Measurements from ENCODE around the gene CCDC3.
A peak's percentile ranks its signal among the peaks of the same experiment; 100 is the strongest.

CCDC3 gene

DNA sequence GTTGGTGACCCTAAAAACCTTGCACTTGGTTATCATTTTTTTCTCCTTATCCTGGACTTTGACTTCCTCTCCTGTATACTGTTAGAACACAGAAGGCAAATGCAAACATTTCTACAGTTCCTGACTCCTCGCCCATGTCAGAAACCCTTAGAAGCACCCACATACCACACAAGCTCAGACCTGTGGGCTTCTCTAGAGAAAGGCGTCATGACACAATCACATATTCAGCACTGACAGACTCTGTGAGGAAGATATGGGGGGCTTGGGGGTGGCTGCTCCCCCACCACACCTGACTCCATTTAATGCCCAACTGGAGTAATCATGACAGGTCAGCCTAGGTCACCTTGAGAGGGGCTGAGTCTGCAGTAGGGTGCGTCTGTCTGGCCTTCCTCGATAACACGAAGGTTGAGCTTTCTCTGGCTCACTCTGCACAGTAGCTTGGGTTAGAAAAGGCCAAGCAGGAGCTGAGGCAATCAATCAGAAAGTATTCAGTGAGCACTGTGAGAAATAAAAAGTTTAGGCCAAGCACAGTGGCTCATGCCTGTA, 50.9 kb downstream of the CCDC3 start:
- TF ChIP-seq, protein P1, sequence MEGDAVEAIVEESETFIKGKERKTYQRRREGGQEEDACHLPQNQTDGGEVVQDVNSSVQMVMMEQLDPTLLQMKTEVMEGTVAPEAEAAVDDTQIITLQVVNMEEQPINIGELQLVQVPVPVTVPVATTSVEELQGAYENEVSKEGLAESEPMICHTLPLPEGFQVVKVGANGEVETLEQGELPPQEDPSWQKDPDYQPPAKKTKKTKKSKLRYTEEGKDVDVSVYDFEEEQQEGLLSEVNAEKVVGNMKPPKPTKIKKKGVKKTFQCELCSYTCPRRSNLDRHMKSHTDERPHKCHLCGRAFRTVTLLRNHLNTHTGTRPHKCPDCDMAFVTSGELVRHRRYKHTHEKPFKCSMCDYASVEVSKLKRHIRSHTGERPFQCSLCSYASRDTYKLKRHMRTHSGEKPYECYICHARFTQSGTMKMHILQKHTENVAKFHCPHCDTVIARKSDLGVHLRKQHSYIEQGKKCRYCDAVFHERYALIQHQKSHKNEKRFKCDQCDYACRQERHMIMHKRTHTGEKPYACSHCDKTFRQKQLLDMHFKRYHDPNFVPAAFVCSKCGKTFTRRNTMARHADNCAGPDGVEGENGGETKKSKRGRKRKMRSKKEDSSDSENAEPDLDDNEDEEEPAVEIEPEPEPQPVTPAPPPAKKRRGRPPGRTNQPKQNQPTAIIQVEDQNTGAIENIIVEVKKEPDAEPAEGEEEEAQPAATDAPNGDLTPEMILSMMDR (conservative IDR thresholded peaks at IDR 0.05; ENCODE audit: low read depth, low read length), result no peak
- H3K4me3 ChIP-seq (ENCODE audit: low read length), result no peak overlapping the region
- DNase-seq (ENCODE audit: low read depth), result no peak

GRCh38 chr10:12949248-12949647, 52.3 kb downstream of the CCDC3 start:
- TF ChIP-seq, protein P1 (conservative IDR thresholded peaks at IDR 0.05; ENCODE audit: low read depth, low read length), result peak; percentile 21
- no peak overlapping the region for H3K4me3 ChIP-seq (ENCODE audit: low read length)
- DNase-seq (ENCODE audit: low read depth), result no peak

DNA sequence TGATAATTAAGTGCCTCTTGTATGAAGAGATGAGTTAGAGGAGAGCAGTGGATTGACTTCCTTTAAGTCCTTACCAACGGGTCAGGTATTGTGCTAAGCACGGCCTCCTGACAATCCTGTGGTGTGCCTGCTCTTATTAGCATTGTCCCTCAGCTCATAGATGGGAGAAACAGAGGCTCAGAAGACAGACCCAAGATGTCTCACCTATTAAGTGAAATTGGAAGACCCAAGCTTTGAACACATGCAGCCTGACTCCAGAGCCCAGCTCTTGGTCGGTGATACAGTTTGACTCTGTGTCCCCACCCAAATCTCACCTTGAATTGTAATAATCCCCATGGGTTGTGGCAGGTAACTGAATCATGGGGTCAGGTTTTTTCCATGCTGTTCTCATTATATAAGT, 53.8 kb downstream of the CCDC3 start:
- TF ChIP-seq, protein P1 (conservative IDR thresholded peaks at IDR 0.05; ENCODE audit: low read depth, low read length), result no peak
- DNase-seq (ENCODE audit: low read depth), result no peak
- no peak overlapping the region for H3K4me3 ChIP-seq (ENCODE audit: low read length)

DNA sequence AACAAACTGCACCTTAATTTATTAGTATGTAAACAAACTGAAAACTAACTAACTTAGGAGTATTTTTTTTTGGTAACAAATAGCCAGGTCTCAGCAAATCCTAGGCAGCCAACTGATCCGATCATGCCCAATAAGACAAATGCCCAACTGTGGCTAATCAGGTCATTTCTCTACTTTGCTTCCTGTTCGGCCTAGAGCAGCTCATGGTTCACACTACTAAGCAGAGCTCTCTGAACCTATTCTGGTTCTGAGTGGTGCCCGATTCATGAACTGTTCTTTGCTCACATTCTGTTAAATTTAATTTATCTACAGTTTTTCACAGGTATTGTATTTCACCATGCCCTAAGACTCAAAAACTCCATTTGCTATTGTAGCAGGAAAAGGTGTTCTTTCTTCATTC, 55.1 kb downstream of the CCDC3 start:
- no peak for DNase-seq (ENCODE audit: low read depth)
- H3K4me3 ChIP-seq (ENCODE audit: low read length), result no peak overlapping the region
- TF ChIP-seq, protein P1 (conservative IDR thresholded peaks at IDR 0.05; ENCODE audit: low read depth, low read length), result no peak

GRCh38 chr10:12945690-12946359, 55.7 kb downstream of the CCDC3 start:
- no peak overlapping the region for H3K4me3 ChIP-seq (ENCODE audit: low read length)
- TF ChIP-seq, protein P1 (conservative IDR thresholded peaks at IDR 0.05; ENCODE audit: low read depth, low read length), result no peak
- no peak for DNase-seq (ENCODE audit: low read depth)

DNA sequence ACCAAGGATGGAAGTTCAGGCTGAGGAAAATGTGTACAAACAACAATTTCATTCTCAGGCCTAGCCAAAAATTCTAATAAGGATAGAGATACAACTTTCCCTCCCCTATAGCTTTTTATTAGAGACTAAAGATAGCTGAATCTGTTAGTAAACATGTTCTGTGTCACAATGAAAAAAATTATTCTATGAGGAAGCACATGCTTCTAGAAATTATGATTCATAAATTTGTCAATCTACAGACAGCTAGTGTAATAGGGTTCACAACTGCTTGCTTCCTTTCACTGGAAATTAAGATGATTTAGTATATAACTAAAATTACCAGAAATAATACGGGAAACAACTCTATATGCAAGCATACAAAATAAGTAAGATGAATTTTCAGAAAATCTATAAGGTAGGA, 56.6 kb downstream of the CCDC3 start:
- TF ChIP-seq, protein P1 (conservative IDR thresholded peaks at IDR 0.05; ENCODE audit: low read depth, low read length), result no peak
- no peak for DNase-seq (ENCODE audit: low read depth)
- H3K4me3 ChIP-seq (ENCODE audit: low read length), result no peak overlapping the region

DNA sequence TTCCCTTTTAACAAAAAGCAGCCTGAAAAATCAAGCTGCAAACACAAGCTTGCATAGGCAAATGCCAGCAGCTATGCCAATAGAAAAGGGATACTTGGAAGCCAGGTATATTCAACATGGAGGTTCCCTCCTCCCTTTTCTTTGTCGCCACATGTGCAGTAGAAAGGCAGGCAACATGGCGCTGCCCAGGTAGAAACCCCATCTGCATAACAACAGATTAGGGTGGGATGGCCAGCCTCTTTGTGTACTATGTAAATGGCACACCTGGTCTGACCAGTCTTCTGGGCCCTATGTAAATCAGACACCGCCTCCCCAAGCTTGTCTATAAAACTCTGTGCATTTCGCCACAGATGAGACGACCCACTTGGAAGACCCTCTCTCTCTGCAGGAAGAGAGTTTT, 58.1 kb downstream of the CCDC3 start:
- DNase-seq (ENCODE audit: low read depth), result no peak
- TF ChIP-seq, protein P1 (conservative IDR thresholded peaks at IDR 0.05; ENCODE audit: low read depth, low read length), result no peak
- H3K4me3 ChIP-seq (ENCODE audit: low read length), result no peak overlapping the region
